SK-N-SH (cell line): Measurements from ENCODE around the gene ZNF444.

ENCODE experiments used
- CHD2 ChIP-seq: fragments of 150-350 bp; IDR thresholded peaks from 2 replicates; pipeline ENCODE4 v1.6.1; 2018; ENCODE audit warnings: low read length; ENCODE audit not compliant: partially characterized antibody
- EZH2phosphoT487 ChIP-seq: fragments of 200-600 bp; sonication (generic); IDR thresholded peaks from 2 replicates; pipeline ENCODE4 v1.6.1; 2017; ENCODE audit warnings: low read depth, mixed run types, mild to moderate bottlenecking, antibody characterized with exemption, moderate library complexity, borderline replicate concordance
- POLR2AphosphoS5 ChIP-seq: IDR thresholded peaks from 2 replicates; pipeline ENCODE4 v1.6.1; 2012; ENCODE audit warnings: low read depth, low read length
- TF ChIP-seq, protein P1 (sequence below): fragments of 200-600 bp; sonication (generic); IDR thresholded peaks from 2 replicates; pipeline ENCODE4 v1.6.1; 2017; ENCODE audit warnings: antibody characterized with exemption, mild to moderate bottlenecking, moderate library complexity

- TF ChIP-seq EZH2phosphoT487 (no peak), POLR2AphosphoS5 (no peak), CHD2 (no peak)
- TF ChIP-seq, protein P1, sequence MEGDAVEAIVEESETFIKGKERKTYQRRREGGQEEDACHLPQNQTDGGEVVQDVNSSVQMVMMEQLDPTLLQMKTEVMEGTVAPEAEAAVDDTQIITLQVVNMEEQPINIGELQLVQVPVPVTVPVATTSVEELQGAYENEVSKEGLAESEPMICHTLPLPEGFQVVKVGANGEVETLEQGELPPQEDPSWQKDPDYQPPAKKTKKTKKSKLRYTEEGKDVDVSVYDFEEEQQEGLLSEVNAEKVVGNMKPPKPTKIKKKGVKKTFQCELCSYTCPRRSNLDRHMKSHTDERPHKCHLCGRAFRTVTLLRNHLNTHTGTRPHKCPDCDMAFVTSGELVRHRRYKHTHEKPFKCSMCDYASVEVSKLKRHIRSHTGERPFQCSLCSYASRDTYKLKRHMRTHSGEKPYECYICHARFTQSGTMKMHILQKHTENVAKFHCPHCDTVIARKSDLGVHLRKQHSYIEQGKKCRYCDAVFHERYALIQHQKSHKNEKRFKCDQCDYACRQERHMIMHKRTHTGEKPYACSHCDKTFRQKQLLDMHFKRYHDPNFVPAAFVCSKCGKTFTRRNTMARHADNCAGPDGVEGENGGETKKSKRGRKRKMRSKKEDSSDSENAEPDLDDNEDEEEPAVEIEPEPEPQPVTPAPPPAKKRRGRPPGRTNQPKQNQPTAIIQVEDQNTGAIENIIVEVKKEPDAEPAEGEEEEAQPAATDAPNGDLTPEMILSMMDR, result no peak
These were observed 32.5 kb upstream of the ZNF444 start for GRCh38 chr19:56108447-56109195.
